GM12872 (cell line): Measurements from ENCODE around the gene FOXP1.

ENCODE experiments used
- CTCF ChIP-seq: IDR thresholded peaks from 3 replicates; pipeline ENCODE4 v1.5.1; 2011; ENCODE audit warnings: low read depth, mild to moderate bottlenecking, low read length, moderate library complexity; ENCODE audit not compliant: insufficient read depth

Gene FOXP1

GRCh38 chr3:71127052-71127831 is 456.3 kb downstream of the FOXP1 start:
- TF ChIP-seq CTCF = no peak

- no peak for TF ChIP-seq CTCF
These were observed 457.8 kb downstream of the FOXP1 start for GRCh38 chr3:71125738-71126137.

- no peak for TF ChIP-seq CTCF
These were observed 459.5 kb downstream of the FOXP1 start for GRCh38 chr3:71124048-71124447.

GRCh38 chr3:71122641-71123040 is 460.9 kb downstream of the FOXP1 start:
- TF ChIP-seq CTCF = no peak

- TF ChIP-seq CTCF = no peak
These were observed 461.9 kb downstream of the FOXP1 start for GRCh38 chr3:71121429-71122167.

GRCh38 chr3:71120012-71120411 is 463.5 kb downstream of the FOXP1 start:
- TF ChIP-seq CTCF = no peak

GRCh38 chr3:71119171-71119570 is 464.4 kb downstream of the FOXP1 start:
- TF ChIP-seq CTCF = no peak
